DOHH2 (cell line): ENCODE results near the gene MAML2.

Experiments
- H3F3A ChIP-seq: fragments of 200-600 bp; sonication (generic), shearing (Covaris generic); 2 replicates; pipeline ENCODE4 v1.6.0; 2016; ENCODE audit warnings: antibody characterized with exemption, mild to moderate bottlenecking; ENCODE audit not compliant: control insufficient read depth, insufficient read depth
- H3K27ac ChIP-seq: fragments of 200-600 bp; sonication (generic); 2 replicates; pipeline ENCODE4 v1.5.1; 2014; ENCODE audit warnings: low read depth, mild to moderate bottlenecking, low read length, moderate library complexity
- H3K27me3 ChIP-seq: fragments of 200-600 bp; sonication (generic); 2 replicates; pipeline ENCODE4 v1.6.1; 2014; ENCODE audit warnings: mild to moderate bottlenecking, low read length, mixed read lengths; ENCODE audit not compliant: control insufficient read depth
- H3K36me3 ChIP-seq: fragments of 200-600 bp; sonication (generic); 2 replicates; pipeline ENCODE4 v1.6.1; 2014; ENCODE audit warnings: mild to moderate bottlenecking, low read length, moderate library complexity, mixed read lengths; ENCODE audit not compliant: control insufficient read depth
- H3K4me1 ChIP-seq: fragments of 200-600 bp; sonication (generic); 2 replicates; pipeline ENCODE4 v1.6.1; 2014; ENCODE audit warnings: mild to moderate bottlenecking, low read length, mixed read lengths; ENCODE audit not compliant: control insufficient read depth
- H3K4me2 ChIP-seq: fragments of 200-600 bp; sonication (generic); 2 replicates; pipeline ENCODE4 v1.6.0; 2014; ENCODE audit warnings: mild to moderate bottlenecking, low read length, moderate library complexity
- H3K4me3 ChIP-seq: fragments of 200-600 bp; sonication (generic); 2 replicates; pipeline ENCODE4 v1.5.1; 2014; ENCODE audit warnings: mild to moderate bottlenecking, low read length, mixed read lengths
- H3K79me2 ChIP-seq: fragments of 200-600 bp; sonication (generic); 2 replicates; pipeline ENCODE4 v1.6.1; 2014; ENCODE audit warnings: mild to moderate bottlenecking, low read length, mixed read lengths; ENCODE audit not compliant: control insufficient read depth
- H3K9me2 ChIP-seq: fragments of 200-600 bp; sonication (generic); replicated peaks from 2 replicates; pipeline ENCODE4 v1.6.1; 2014; ENCODE audit warnings: mild to moderate bottlenecking, low read length, mixed read lengths; ENCODE audit not compliant: control insufficient read depth
- H3K9me3 ChIP-seq: fragments of 200-600 bp; sonication (generic); 2 replicates; pipeline ENCODE4 v1.6.1; 2014; ENCODE audit warnings: antibody characterized with exemption, low read length, mixed read lengths; ENCODE audit not compliant: control insufficient read depth, insufficient read depth
- H4K20me1 ChIP-seq: fragments of 200-600 bp; sonication (generic); 2 replicates; pipeline ENCODE4 v1.6.0; 2014; ENCODE audit warnings: low read depth, mild to moderate bottlenecking, antibody characterized with exemption, low read length, moderate library complexity; ENCODE audit not compliant: control insufficient read depth, insufficient read depth
- CTCF ChIP-seq: fragments of 200-600 bp; sonication (generic); IDR thresholded peaks from one replicate; pipeline ENCODE4 v1.5.1; 2014; ENCODE audit warnings: antibody characterized with exemption, mild to moderate bottlenecking, low read depth, low read length; ENCODE audit not compliant: poor library complexity, severe bottlenecking
- EZH2phosphoT487 ChIP-seq: fragments of 200-600 bp; sonication (generic); IDR thresholded peaks from 2 replicates; pipeline ENCODE4 v1.6.1; 2017; ENCODE audit warnings: borderline replicate concordance, mild to moderate bottlenecking, antibody characterized with exemption, low read length, moderate library complexity, mixed read lengths

MAML2 gene

GRCh38 chr11:96082002-96082899 lies 260.7 kb downstream of the MAML2 start:
- no peak overlapping the region for H3K4me3 ChIP-seq
- H4K20me1 ChIP-seq: no peaks in the 10 kb centered on the region
- H3K27me3 ChIP-seq: no peaks in the 10 kb centered on the region; the same call in 1 of the 2 replicates
- no peak overlapping the region for H3K27ac ChIP-seq
- H3F3A ChIP-seq: no peaks in the 10 kb centered on the region
- no peaks in the 10 kb centered on the region for H3K36me3 ChIP-seq
- no peaks in the 10 kb centered on the region for H3K9me2 ChIP-seq
- TF ChIP-seq EZH2phosphoT487: no peak
- no peak for TF ChIP-seq CTCF
- no peaks in the 10 kb centered on the region for H3K4me1 ChIP-seq
- H3K9me3 ChIP-seq: no peaks in the 10 kb centered on the region
- H3K4me2 ChIP-seq: no peak overlapping the region
- H3K79me2 ChIP-seq: no peaks in the 10 kb centered on the region

- no peaks in the 10 kb centered on the region for H3K4me1 ChIP-seq
- H4K20me1 ChIP-seq: no peaks in the 10 kb centered on the region
- no peak overlapping the region for H3K27ac ChIP-seq
- H3K9me3 ChIP-seq: no peaks in the 10 kb centered on the region
- H3K27me3 ChIP-seq: no peaks in the 10 kb centered on the region; the same call in 1 of the 2 replicates
- H3F3A ChIP-seq: no peaks in the 10 kb centered on the region
- no peak overlapping the region for H3K4me3 ChIP-seq
- H3K9me2 ChIP-seq: no peaks in the 10 kb centered on the region
- no peak for TF ChIP-seq EZH2phosphoT487
- TF ChIP-seq CTCF: no peak
- H3K4me2 ChIP-seq: no peak overlapping the region
- H3K36me3 ChIP-seq: no peaks in the 10 kb centered on the region
- no peaks in the 10 kb centered on the region for H3K79me2 ChIP-seq
These were observed 261.4 kb downstream of the MAML2 start for GRCh38 chr11:96081561-96081960.

GRCh38 chr11:96079691-96080090 lies 263.3 kb downstream of the MAML2 start:
- Histone ChIP-seq H3K4me1 (no peaks in the 10 kb centered on the region), H3F3A (no peaks in the 10 kb centered on the region), H3K79me2 (no peaks in the 10 kb centered on the region), H3K27ac (no peak overlapping the region), H3K36me3 (no peaks in the 10 kb centered on the region), H3K4me3 (no peak overlapping the region), H3K27me3 (peaks cover under 1% of the 10 kb centered on the region; the same call in 1 of the 2 replicates), H3K9me3 (no peaks in the 10 kb centered on the region), H3K9me2 (no peaks in the 10 kb centered on the region), H3K4me2 (no peak overlapping the region), H4K20me1 (no peaks in the 10 kb centered on the region)
- TF ChIP-seq CTCF (no peak), EZH2phosphoT487 (no peak)
